Activated naive CD4-positive, alpha-beta T cell treated with anti-CD3 and anti-CD28 coated beads for 36 hours (primary cell): ENCODE data around the gene GTF2I. TPM values are rescaled to one million over a fixed set of nuclear protein-coding genes. Genes with fewer than 3 reads are reported as not detected.
"Not testable (repeated sequence)": the region's sequence is repeated elsewhere in the genome, so short reads cannot be mapped to it uniquely, and the experiment has no call there.

Experiments
- CTCF ChIA-PET: fragments of 350-600 bp; sonication (Branson Sonifier 250); formaldehyde crosslinking; loops from one replicate; lab custom pipeline; 2021; ENCODE audit warnings: antibody characterized with exemption; lab: Charles Lee
- DNase-seq: peaks from one replicate; pipeline ENCODE4 v3.0.0-alpha.2; 2020
- H3K27ac Mint-ChIP-seq: one replicate; pipeline ENCODE4 v1.8.0; 2021; ENCODE audit warnings: mild to moderate bottlenecking, mixed read lengths
- H3K27me3 Mint-ChIP-seq: one replicate; pipeline ENCODE4 v1.8.0; 2021; ENCODE audit warnings: low read depth, mixed read lengths
- H3K36me3 Mint-ChIP-seq: one replicate; pipeline ENCODE4 v1.8.0; 2021; ENCODE audit warnings: low read depth, mixed read lengths
- H3K4me1 Mint-ChIP-seq: one replicate; pipeline ENCODE4 v1.8.0; 2021; ENCODE audit warnings: low read depth, mixed read lengths
- H3K4me3 Mint-ChIP-seq: one replicate; pipeline ENCODE4 v1.8.0; 2021; ENCODE audit warnings: mild to moderate bottlenecking, moderate library complexity, mixed read lengths
- H3K9me3 Mint-ChIP-seq: one replicate; pipeline ENCODE4 v1.8.0; 2021; ENCODE audit warnings: mixed read lengths
- intact Hi-C: fragments of 100-400 bp; cut with micrococcal nuclease; formaldehyde crosslinking; loops from one replicate; pipeline ENCODE4 v1.15.1; 2023
- total RNA-seq, 2 experiments: library from RNA; stranded (reverse); gene quantifications; one replicate each; pipeline ENCODE4 v1.2.3, GENCODE V29; 2021

GTF2I gene
- total RNA-seq, 2 experiments from 2014 or later: 81.3 to 81.5 TPM

- CTCF ChIA-PET: no interaction called here
- Mint-ChIP-seq H3K4me3 (no peak overlapping the region), H3K4me1 (peaks cover 23% of the 10 kb centered on the region), H3K27ac (no peak overlapping the region), H3K27me3 (no peaks in the 10 kb centered on the region), H3K36me3 (peaks cover 9% of the 10 kb centered on the region), H3K9me3 (no peaks in the 10 kb centered on the region)
- DNase-seq: no peak
- intact Hi-C loops: no loop called here
These were observed 27.0 kb downstream of the GTF2I start for GRCh38 chr7:74684473-74684872.

GRCh38 chr7:74684921-74685320 is 27.4 kb downstream of the GTF2I start:
- no peak overlapping the region for H3K27ac Mint-ChIP-seq
- H3K4me3 Mint-ChIP-seq: no peak overlapping the region
- CTCF ChIA-PET: no interaction called here
- H3K4me1 Mint-ChIP-seq: peaks cover 23% of the 10 kb centered on the region
- peaks cover 9% of the 10 kb centered on the region for H3K36me3 Mint-ChIP-seq
- intact Hi-C loops: no loop called here
- no peaks in the 10 kb centered on the region for H3K9me3 Mint-ChIP-seq
- H3K27me3 Mint-ChIP-seq: no peaks in the 10 kb centered on the region
- no peak for DNase-seq

- intact Hi-C loops: no loop called here
- peaks cover 36% of the 10 kb centered on the region for H3K36me3 Mint-ChIP-seq
- H3K27ac Mint-ChIP-seq: no peak overlapping the region
- H3K4me1 Mint-ChIP-seq: peaks cover 13% of the 10 kb centered on the region
- no peak for DNase-seq
- no peaks in the 10 kb centered on the region for H3K27me3 Mint-ChIP-seq
- H3K9me3 Mint-ChIP-seq: no peaks in the 10 kb centered on the region
- H3K4me3 Mint-ChIP-seq: no peak overlapping the region
- CTCF ChIA-PET: no interaction called here
These were observed 33.0 kb downstream of the GTF2I start for GRCh38 chr7:74690474-74690873.

GRCh38 chr7:74704419-74704818 is 46.9 kb downstream of the GTF2I start:
- intact Hi-C loops, H3K27ac Mint-ChIP-seq, H3K27me3 Mint-ChIP-seq, H3K9me3 Mint-ChIP-seq, DNase-seq, H3K4me1 Mint-ChIP-seq, H3K4me3 Mint-ChIP-seq: not testable (repeated sequence)
- CTCF ChIA-PET: interaction anchor here (0.6 to 0.7 kb wide), 4 partner anchors 14 to 1178 kb away, joined by 4 to 6 read pairs (median 4); no protein-coding TSS in a partner anchor
- peaks cover 36% of the 10 kb centered on the region for H3K36me3 Mint-ChIP-seq

- intact Hi-C loops: no loop called here
- CTCF ChIA-PET: no interaction called here
- H3K36me3 Mint-ChIP-seq: peaks cover 40% of the 10 kb centered on the region
- H3K27ac Mint-ChIP-seq: no peak overlapping the region
- DNase-seq: no peak
- H3K4me3 Mint-ChIP-seq: no peak overlapping the region
- no peaks in the 10 kb centered on the region for H3K4me1 Mint-ChIP-seq
- no peaks in the 10 kb centered on the region for H3K27me3 Mint-ChIP-seq
- peaks cover under 1% of the 10 kb centered on the region for H3K9me3 Mint-ChIP-seq
These were observed 49.7 kb downstream of the GTF2I start for GRCh38 chr7:74707238-74707637.

GRCh38 chr7:74708569-74709275 is 51.2 kb downstream of the GTF2I start:
- Mint-ChIP-seq H3K9me3 (peaks cover 7% of the 10 kb centered on the region), H3K27ac (no peak overlapping the region), H3K4me3 (no peak overlapping the region), H3K4me1 (no peaks in the 10 kb centered on the region), H3K27me3 (no peaks in the 10 kb centered on the region), H3K36me3 (peaks cover 45% of the 10 kb centered on the region)
- intact Hi-C loops: no loop called here
- no peak for DNase-seq
- CTCF ChIA-PET: no interaction called here

- H3K4me1 Mint-ChIP-seq: no peaks in the 10 kb centered on the region
- H3K4me3 Mint-ChIP-seq: no peak overlapping the region
- H3K36me3 Mint-ChIP-seq: peaks cover 50% of the 10 kb centered on the region
- no peak overlapping the region for H3K27ac Mint-ChIP-seq
- H3K9me3 Mint-ChIP-seq: peaks cover 9% of the 10 kb centered on the region
- DNase-seq: peak; percentile 14
- H3K27me3 Mint-ChIP-seq: no peaks in the 10 kb centered on the region
- CTCF ChIA-PET: interaction anchor here (0.8 kb wide), 1 partner anchor 14 kb away, joined by 3 read pairs; no protein-coding TSS in a partner anchor
- intact Hi-C loops: no loop called here
These were observed 52.6 kb downstream of the GTF2I start for GRCh38 chr7:74709880-74710671.

GRCh38 chr7:74713567-74713966 is 56.0 kb downstream of the GTF2I start:
- intact Hi-C loops: no loop called here
- Mint-ChIP-seq H3K27me3 (no peaks in the 10 kb centered on the region), H3K36me3 (peaks cover 41% of the 10 kb centered on the region), H3K27ac (no peak overlapping the region), H3K9me3 (peaks cover 9% of the 10 kb centered on the region), H3K4me1 (peaks cover 6% of the 10 kb centered on the region), H3K4me3 (no peak overlapping the region)
- no peak for DNase-seq
- CTCF ChIA-PET: interaction anchor here (1.4 kb wide), 1 partner anchor 14 kb away, joined by 3 read pairs; no protein-coding TSS in a partner anchor

GRCh38 chr7:74717889-74718288 is 60.4 kb downstream of the GTF2I start:
- Mint-ChIP-seq H3K27ac (no peak overlapping the region), H3K27me3 (no peaks in the 10 kb centered on the region), H3K4me1 (peaks cover 6% of the 10 kb centered on the region), H3K36me3 (peaks cover 24% of the 10 kb centered on the region), H3K4me3 (no peak overlapping the region), H3K9me3 (peaks cover 3% of the 10 kb centered on the region)
- intact Hi-C loops: no loop called here
- CTCF ChIA-PET: no interaction called here
- no peak for DNase-seq

GRCh38 chr7:74718336-74718735 is 60.8 kb downstream of the GTF2I start:
- Mint-ChIP-seq H3K4me3 (no peak overlapping the region), H3K4me1 (peaks cover 6% of the 10 kb centered on the region), H3K36me3 (peaks cover 22% of the 10 kb centered on the region), H3K9me3 (peaks cover 1% of the 10 kb centered on the region), H3K27me3 (no peaks in the 10 kb centered on the region), H3K27ac (peak overlapping the region; percentile 33)
- intact Hi-C loops: no loop called here
- no peak for DNase-seq
- CTCF ChIA-PET: interaction anchor here (0.6 kb wide), 1 partner anchor 14 kb away, joined by 5 read pairs; no protein-coding TSS in a partner anchor

- CTCF ChIA-PET: no interaction called here
- Mint-ChIP-seq H3K4me3 (no peak overlapping the region), H3K4me1 (peaks cover 6% of the 10 kb centered on the region), H3K27me3 (no peaks in the 10 kb centered on the region), H3K36me3 (peaks cover 17% of the 10 kb centered on the region), H3K27ac (no peak overlapping the region), H3K9me3 (no peaks in the 10 kb centered on the region)
- DNase-seq: no peak
- intact Hi-C loops: no loop called here
These were observed 64.6 kb downstream of the GTF2I start for GRCh38 chr7:74722153-74722552.

GRCh38 chr7:74725840-74726239 is 68.3 kb downstream of the GTF2I start:
- CTCF ChIA-PET: interaction anchor here (0.5 kb wide), 1 partner anchor 113 kb away, joined by 3 read pairs; no protein-coding TSS in a partner anchor

More at GRCh38 chr7:74725840-74726239, 68.3 kb downstream of the GTF2I start:
- peaks cover 6% of the 10 kb centered on the region for H3K36me3 Mint-ChIP-seq
- no peak overlapping the region for H3K4me3 Mint-ChIP-seq
- no peak overlapping the region for H3K27ac Mint-ChIP-seq
- no peak for DNase-seq
- no peaks in the 10 kb centered on the region for H3K9me3 Mint-ChIP-seq
- no peaks in the 10 kb centered on the region for H3K4me1 Mint-ChIP-seq
- no peaks in the 10 kb centered on the region for H3K27me3 Mint-ChIP-seq
- intact Hi-C loops: no loop called here
